ENCODE results near the gene CFAP221. TPM values are rescaled to one million over a fixed set of nuclear protein-coding genes. Genes with fewer than 3 reads are reported as not detected.
A peak's percentile ranks its signal among the peaks of the same experiment; 100 is the strongest.

Gene CFAP221
- total and polyA plus RNA-seq, 4 experiments from 2014 or later: not detected

- ChIA-PET POLR2A (ENCODE audit: partially characterized antibody) (no interaction called here), CTCF (ENCODE audit: partially characterized antibody) (no interaction called here)
- H3K4me1 ChIP-seq (ENCODE audit: insufficient read depth, low read length): peaks cover under 1% of the 10 kb centered on the region
- Mint-ChIP-seq H3K4me1 (peaks cover 0 to 6% (median under 1%) of the 10 kb centered on the region in 4 donors), H3K27me3 (peaks cover 19 to 26% of the 10 kb centered on the region in 2 donors), H3K9me3 (peaks cover 0 to 5% (median 1%) of the 10 kb centered on the region in 8 donors), H3K4me3 (no peak overlapping the region), H3K27ac (no peak overlapping the region), H3K36me3 (no peaks in the 10 kb centered on the region)
- H3K9me3 ChIP-seq (ENCODE audit: control insufficient read depth in 1 of 2, low read length in 2 of 2): no peaks in the 10 kb centered on the region
- no peaks in the 10 kb centered on the region for H3K27me3 ChIP-seq (ENCODE audit: insufficient read depth, low read length)
- H3K36me3 ChIP-seq (ENCODE audit: insufficient read depth, low read length): no peaks in the 10 kb centered on the region
- no peak for DNase-seq
- H3K27ac ChIP-seq (ENCODE audit: low read depth, low read length): no peak overlapping the region
- no peak overlapping the region for H3K4me3 ChIP-seq (ENCODE audit: low read length in 2 of 2)
- intact Hi-C loops (cut with micrococcal nuclease): no loop called here
Measured at GRCh38 chr2:119549241-119549640, 5.0 kb downstream of the CFAP221 start.

DNA sequence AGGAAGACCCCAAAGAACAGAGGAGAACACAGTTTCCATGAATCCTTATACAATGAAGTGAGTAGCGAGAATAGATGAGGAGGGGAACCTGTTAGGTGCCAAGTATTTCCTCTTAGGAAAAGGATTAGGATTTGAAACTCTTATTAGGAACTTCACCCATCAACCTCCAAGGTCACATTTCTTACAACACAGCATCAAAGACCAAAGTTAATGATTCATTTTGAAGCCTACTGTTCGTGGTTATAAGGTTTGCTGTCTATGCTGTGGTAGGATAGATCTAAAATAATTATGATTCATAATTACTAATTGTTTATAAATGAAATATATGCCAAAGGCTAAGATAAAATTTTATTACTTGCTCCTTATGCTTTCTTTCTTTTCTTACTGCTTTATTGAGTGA is 6.1 kb downstream of the CFAP221 start:
- POLR2A ChIA-PET (ENCODE audit: partially characterized antibody): no interaction called here
- peaks cover 0 to 5% (median under 1%) of the 10 kb centered on the region in 8 donors for H3K9me3 Mint-ChIP-seq
- no peak overlapping the region for H3K27ac Mint-ChIP-seq

GRCh38 chr2:119550856-119551255 is 6.6 kb downstream of the CFAP221 start:
- Histone ChIP-seq H3K27me3 (ENCODE audit: insufficient read depth, low read length) (no peaks in the 10 kb centered on the region), H3K36me3 (ENCODE audit: insufficient read depth, low read length) (no peaks in the 10 kb centered on the region), H3K4me1 (ENCODE audit: insufficient read depth, low read length) (no peaks in the 10 kb centered on the region), H3K4me3 (ENCODE audit: low read length in 2 of 2) (no peak overlapping the region), H3K27ac (ENCODE audit: low read depth, low read length) (no peak overlapping the region), H3K9me3 (ENCODE audit: control insufficient read depth in 1 of 2, low read length in 2 of 2) (no peaks in the 10 kb centered on the region)
- CTCF ChIA-PET (ENCODE audit: partially characterized antibody): no interaction called here
- Mint-ChIP-seq H3K27me3 (peaks cover 12 to 22% of the 10 kb centered on the region in 2 donors), H3K9me3 (peaks cover 0 to 5% (median 0%) of the 10 kb centered on the region in 8 donors), H3K4me1 (no peaks in the 10 kb centered on the region), H3K4me3 (no peak overlapping the region), H3K36me3 (no peaks in the 10 kb centered on the region), H3K27ac (no peak overlapping the region)
- POLR2A ChIA-PET (ENCODE audit: partially characterized antibody): no interaction called here
- intact Hi-C loops (cut with micrococcal nuclease): no loop called here
- DNase-seq: no peak

More for the DNA sequence above, 6.1 kb downstream of the CFAP221 start:
- H3K27ac ChIP-seq (ENCODE audit: low read depth, low read length): no peak overlapping the region
- H3K27me3 ChIP-seq (ENCODE audit: insufficient read depth, low read length): no peaks in the 10 kb centered on the region
- no peaks in the 10 kb centered on the region for H3K4me1 ChIP-seq (ENCODE audit: insufficient read depth, low read length)
- Mint-ChIP-seq H3K36me3 (no peaks in the 10 kb centered on the region), H3K4me1 (no peaks in the 10 kb centered on the region), H3K4me3 (no peak overlapping the region), H3K27me3 (peaks cover 14 to 24% of the 10 kb centered on the region in 2 donors)
- intact Hi-C loops (cut with micrococcal nuclease): no loop called here
- CTCF ChIA-PET (ENCODE audit: partially characterized antibody): no interaction called here
- no peak overlapping the region for H3K4me3 ChIP-seq (ENCODE audit: low read length in 2 of 2)
- H3K9me3 ChIP-seq (ENCODE audit: control insufficient read depth in 1 of 2, low read length in 2 of 2): no peaks in the 10 kb centered on the region
- no peak for DNase-seq
- H3K36me3 ChIP-seq (ENCODE audit: insufficient read depth, low read length): no peaks in the 10 kb centered on the region

GRCh38 chr2:119552902-119553301 is 8.7 kb downstream of the CFAP221 start:
- no peaks in the 10 kb centered on the region for H3K9me3 ChIP-seq (ENCODE audit: control insufficient read depth in 1 of 2, low read length in 2 of 2)
- H3K4me3 ChIP-seq (ENCODE audit: low read length in 2 of 2): no peak overlapping the region
- Mint-ChIP-seq H3K27me3 (peaks cover 9 to 11% of the 10 kb centered on the region in 2 donors), H3K4me3 (no peak overlapping the region), H3K9me3 (peaks cover 0 to 5% (median 0%) of the 10 kb centered on the region in 8 donors), H3K4me1 (no peaks in the 10 kb centered on the region), H3K36me3 (no peaks in the 10 kb centered on the region), H3K27ac (no peak overlapping the region)
- ChIA-PET POLR2A (ENCODE audit: partially characterized antibody) (no interaction called here), CTCF (ENCODE audit: partially characterized antibody) (no interaction called here)
- no peak overlapping the region for H3K27ac ChIP-seq (ENCODE audit: low read depth, low read length)
- H3K4me1 ChIP-seq (ENCODE audit: insufficient read depth, low read length): no peaks in the 10 kb centered on the region
- no peaks in the 10 kb centered on the region for H3K27me3 ChIP-seq (ENCODE audit: insufficient read depth, low read length)
- intact Hi-C loops (cut with micrococcal nuclease): no loop called here
- no peak for DNase-seq
- H3K36me3 ChIP-seq (ENCODE audit: insufficient read depth, low read length): no peaks in the 10 kb centered on the region

GRCh38 chr2:119553687-119554344 is 9.6 kb downstream of the CFAP221 start:
- Histone ChIP-seq H3K4me3 (ENCODE audit: low read length in 2 of 2) (no peak overlapping the region), H3K9me3 (ENCODE audit: control insufficient read depth in 1 of 2, low read length in 2 of 2) (no peaks in the 10 kb centered on the region), H3K36me3 (ENCODE audit: insufficient read depth, low read length) (no peaks in the 10 kb centered on the region), H3K27me3 (ENCODE audit: insufficient read depth, low read length) (no peaks in the 10 kb centered on the region), H3K27ac (ENCODE audit: low read depth, low read length) (no peak overlapping the region), H3K4me1 (ENCODE audit: insufficient read depth, low read length) (no peaks in the 10 kb centered on the region)
- ChIA-PET POLR2A (ENCODE audit: partially characterized antibody) (no interaction called here), CTCF (ENCODE audit: partially characterized antibody) (no interaction called here)
- DNase-seq: no peak
- Mint-ChIP-seq H3K4me3 (no peak overlapping the region), H3K9me3 (peaks cover 0 to 5% (median 0%) of the 10 kb centered on the region in 8 donors), H3K27me3 (peaks cover 12 to 14% of the 10 kb centered on the region in 2 donors), H3K4me1 (no peaks in the 10 kb centered on the region), H3K27ac (peak overlapping the region in 1 of 7 donors; percentile 68), H3K36me3 (no peaks in the 10 kb centered on the region)
- intact Hi-C loops (cut with micrococcal nuclease): no loop called here

DNA sequence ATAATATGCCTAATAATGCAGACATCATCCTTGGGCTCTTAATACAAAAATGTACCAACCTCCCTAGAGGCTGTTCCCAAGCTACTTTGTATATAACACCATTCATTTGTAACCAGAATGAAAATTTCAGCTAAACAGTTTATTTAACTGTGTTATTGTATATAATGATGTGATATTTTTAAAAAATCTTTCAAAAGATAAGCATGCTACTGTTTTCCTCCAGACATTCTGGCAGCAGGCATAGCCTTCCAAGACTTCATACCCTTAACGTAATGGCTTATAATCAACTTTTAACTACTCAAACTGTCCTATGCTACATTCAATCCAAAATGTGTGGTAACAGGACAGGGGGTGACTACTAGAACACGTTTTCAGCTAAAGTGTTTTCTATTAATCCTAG is 21.2 kb downstream of the CFAP221 start:
- Histone ChIP-seq H3K27me3 (ENCODE audit: insufficient read depth, low read length) (no peaks in the 10 kb centered on the region), H3K9me3 (ENCODE audit: control insufficient read depth in 1 of 2, low read length in 2 of 2) (peaks cover 0 to 4% of the 10 kb centered on the region in 2 donors), H3K4me1 (ENCODE audit: insufficient read depth, low read length) (no peaks in the 10 kb centered on the region), H3K36me3 (ENCODE audit: insufficient read depth, low read length) (no peaks in the 10 kb centered on the region), H3K27ac (ENCODE audit: low read depth, low read length) (no peak overlapping the region), H3K4me3 (ENCODE audit: low read length in 2 of 2) (no peak overlapping the region)
- CTCF ChIA-PET (ENCODE audit: partially characterized antibody): no interaction called here
- intact Hi-C loops (cut with micrococcal nuclease): no loop called here
- POLR2A ChIA-PET (ENCODE audit: partially characterized antibody): no interaction called here
- no peaks in the 10 kb centered on the region for H3K36me3 Mint-ChIP-seq
- H3K27me3 Mint-ChIP-seq: peaks cover 2 to 4% of the 10 kb centered on the region in 2 donors
- H3K27ac Mint-ChIP-seq: no peak overlapping the region
- no peak for DNase-seq
- H3K9me3 Mint-ChIP-seq: peaks cover 0 to 17% (median 8%) of the 10 kb centered on the region in 8 donors
- H3K4me1 Mint-ChIP-seq: no peaks in the 10 kb centered on the region
- no peak overlapping the region for H3K4me3 Mint-ChIP-seq

GRCh38 chr2:119567292-119567691 is 23.0 kb downstream of the CFAP221 start:
- peaks cover 0 to 17% (median 9%) of the 10 kb centered on the region in 8 donors for H3K9me3 Mint-ChIP-seq
- no peaks in the 10 kb centered on the region for H3K36me3 Mint-ChIP-seq
- Histone ChIP-seq H3K27ac (ENCODE audit: low read depth, low read length) (no peak overlapping the region), H3K4me3 (ENCODE audit: low read length in 2 of 2) (no peak overlapping the region), H3K9me3 (ENCODE audit: control insufficient read depth in 1 of 2, low read length in 2 of 2) (peaks cover 0 to 4% of the 10 kb centered on the region in 2 donors), H3K4me1 (ENCODE audit: insufficient read depth, low read length) (no peaks in the 10 kb centered on the region), H3K36me3 (ENCODE audit: insufficient read depth, low read length) (no peaks in the 10 kb centered on the region), H3K27me3 (ENCODE audit: insufficient read depth, low read length) (no peaks in the 10 kb centered on the region)
- H3K4me3 Mint-ChIP-seq: no peak overlapping the region
- H3K27me3 Mint-ChIP-seq: peaks cover 2 to 3% of the 10 kb centered on the region in 2 donors
- no peak overlapping the region for H3K27ac Mint-ChIP-seq
- intact Hi-C loops (cut with micrococcal nuclease): no loop called here
- no peak for DNase-seq
- POLR2A ChIA-PET (ENCODE audit: partially characterized antibody): no interaction called here
- no peaks in the 10 kb centered on the region for H3K4me1 Mint-ChIP-seq
- CTCF ChIA-PET (ENCODE audit: partially characterized antibody): no interaction called here
